ENCODE results near the gene CROCC2.

DNA sequence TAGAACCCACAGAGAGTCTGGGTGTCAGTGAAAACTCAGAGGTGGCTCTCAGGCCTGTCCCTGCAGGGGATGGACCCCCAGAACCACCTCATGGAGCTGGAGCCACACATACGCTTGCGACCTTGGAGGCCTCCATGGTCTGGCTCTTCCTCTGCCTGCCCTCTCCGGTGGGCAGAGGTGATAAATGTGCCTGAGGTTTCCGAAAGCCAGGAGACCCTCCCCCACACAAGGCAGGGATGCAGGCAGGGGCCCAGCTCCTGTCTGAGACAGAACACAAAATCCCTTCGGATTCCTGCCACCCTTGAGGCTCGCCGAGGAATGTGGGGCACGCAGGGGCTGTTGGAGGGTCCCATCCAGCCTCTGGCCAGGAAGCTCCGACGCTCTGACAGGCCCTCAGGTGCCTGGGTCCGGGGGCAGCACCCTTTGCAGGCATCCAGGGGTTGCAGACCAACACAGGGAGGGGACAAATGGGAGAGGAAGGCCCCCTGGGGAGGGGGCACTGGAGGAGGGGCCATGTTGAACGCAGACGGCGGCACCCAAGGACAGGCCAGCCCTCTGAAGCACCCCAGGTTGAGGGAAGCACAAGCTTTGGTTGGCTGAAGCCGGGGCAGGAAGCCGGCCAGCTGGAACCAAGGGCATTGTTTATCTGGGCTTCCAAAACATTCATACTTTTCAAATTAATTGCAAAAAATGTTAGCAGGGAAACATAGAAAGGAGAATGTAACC, 88.2 kb downstream of the CROCC2 start:
- TF ChIP-seq, protein P1, sequence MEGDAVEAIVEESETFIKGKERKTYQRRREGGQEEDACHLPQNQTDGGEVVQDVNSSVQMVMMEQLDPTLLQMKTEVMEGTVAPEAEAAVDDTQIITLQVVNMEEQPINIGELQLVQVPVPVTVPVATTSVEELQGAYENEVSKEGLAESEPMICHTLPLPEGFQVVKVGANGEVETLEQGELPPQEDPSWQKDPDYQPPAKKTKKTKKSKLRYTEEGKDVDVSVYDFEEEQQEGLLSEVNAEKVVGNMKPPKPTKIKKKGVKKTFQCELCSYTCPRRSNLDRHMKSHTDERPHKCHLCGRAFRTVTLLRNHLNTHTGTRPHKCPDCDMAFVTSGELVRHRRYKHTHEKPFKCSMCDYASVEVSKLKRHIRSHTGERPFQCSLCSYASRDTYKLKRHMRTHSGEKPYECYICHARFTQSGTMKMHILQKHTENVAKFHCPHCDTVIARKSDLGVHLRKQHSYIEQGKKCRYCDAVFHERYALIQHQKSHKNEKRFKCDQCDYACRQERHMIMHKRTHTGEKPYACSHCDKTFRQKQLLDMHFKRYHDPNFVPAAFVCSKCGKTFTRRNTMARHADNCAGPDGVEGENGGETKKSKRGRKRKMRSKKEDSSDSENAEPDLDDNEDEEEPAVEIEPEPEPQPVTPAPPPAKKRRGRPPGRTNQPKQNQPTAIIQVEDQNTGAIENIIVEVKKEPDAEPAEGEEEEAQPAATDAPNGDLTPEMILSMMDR (IDR thresholded peaks at IDR 0.05) = no peak
- TF ChIP-seq POLR2A (IDR thresholded peaks at IDR 0.05) = no peak

Data from lower leg skin (tissue), 3 donors.